HG03432 (cell line): ENCODE data around the gene PMP22.

ENCODE experiments used
- ATAC-seq: cut with Tn5 transposase; IDR thresholded peaks from one replicate; pipeline ENCODE4 v1.9.1; 2021; ENCODE audit warnings: mild to moderate bottlenecking, moderate library complexity; ENCODE audit not compliant: unreplicated experiment

Gene PMP22

GRCh38 chr17:15278380-15278779, 13.3 kb upstream of the PMP22 start:
- ATAC-seq = no peak

DNA sequence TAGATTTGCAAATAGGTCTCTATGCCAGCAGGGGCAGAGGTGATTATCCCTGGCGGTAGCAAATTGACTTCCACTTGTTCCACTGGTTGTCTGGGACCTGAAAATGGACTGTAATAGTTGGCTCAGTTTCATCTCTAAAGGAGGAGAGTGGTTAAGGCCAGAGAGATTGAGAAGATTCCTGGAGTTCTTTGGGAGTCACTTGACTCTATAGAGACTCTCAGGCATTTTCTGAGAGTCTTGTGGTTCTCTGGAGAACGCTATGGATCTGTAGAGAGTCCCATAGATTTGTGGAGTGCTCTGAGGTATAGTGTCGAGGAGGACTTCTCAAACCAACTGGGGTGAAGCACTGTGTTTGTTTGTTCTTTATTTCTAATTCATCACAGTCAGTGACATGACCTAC, 8.9 kb upstream of the PMP22 start:
- no peak for ATAC-seq

DNA sequence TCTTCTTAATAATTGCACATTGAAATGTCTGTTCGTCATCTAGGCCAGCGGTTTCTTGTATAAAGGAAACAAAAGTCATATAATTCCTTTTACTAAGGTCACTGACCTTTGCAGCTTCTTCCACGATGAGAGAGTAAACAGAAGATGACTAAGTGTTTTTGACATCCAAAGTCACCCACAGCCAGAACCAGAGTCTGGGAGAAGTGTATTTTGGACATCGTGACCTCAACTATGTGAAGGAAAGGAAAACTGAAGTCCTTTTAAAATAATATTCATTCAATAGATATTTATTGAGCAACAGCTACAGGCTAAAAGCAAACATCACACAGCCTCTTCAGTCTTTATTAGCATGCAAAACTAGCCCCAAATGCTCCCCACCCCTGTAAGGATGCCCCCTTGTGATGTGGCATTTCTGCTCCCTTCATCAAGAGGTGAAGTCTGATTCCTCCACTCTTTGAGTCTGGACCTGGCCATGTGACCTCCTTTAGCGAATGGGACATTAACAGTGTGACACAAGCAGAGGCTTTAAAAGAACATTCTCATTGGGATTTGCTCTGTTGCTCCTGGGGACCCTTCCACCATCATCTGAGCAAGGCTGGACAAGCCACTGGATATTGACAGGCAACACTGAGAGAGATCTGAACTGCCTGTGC, 8.1 kb upstream of the PMP22 start:
- no peak for ATAC-seq

GRCh38 chr17:15271741-15272140, 6.6 kb upstream of the PMP22 start:
- no peak for ATAC-seq

GRCh38 chr17:15270628-15271381, 5.7 kb upstream of the PMP22 start:
- no peak for ATAC-seq

GRCh38 chr17:15269780-15270089, 4.6 kb upstream of the PMP22 start:
- ATAC-seq = no peak

- ATAC-seq = no peak
Observed at GRCh38 chr17:15269087-15269779, 4.1 kb upstream of the PMP22 start.

GRCh38 chr17:15268461-15268860, 3.3 kb upstream of the PMP22 start:
- ATAC-seq = no peak

GRCh38 chr17:15267996-15268395, 2.9 kb upstream of the PMP22 start:
- ATAC-seq = no peak

DNA sequence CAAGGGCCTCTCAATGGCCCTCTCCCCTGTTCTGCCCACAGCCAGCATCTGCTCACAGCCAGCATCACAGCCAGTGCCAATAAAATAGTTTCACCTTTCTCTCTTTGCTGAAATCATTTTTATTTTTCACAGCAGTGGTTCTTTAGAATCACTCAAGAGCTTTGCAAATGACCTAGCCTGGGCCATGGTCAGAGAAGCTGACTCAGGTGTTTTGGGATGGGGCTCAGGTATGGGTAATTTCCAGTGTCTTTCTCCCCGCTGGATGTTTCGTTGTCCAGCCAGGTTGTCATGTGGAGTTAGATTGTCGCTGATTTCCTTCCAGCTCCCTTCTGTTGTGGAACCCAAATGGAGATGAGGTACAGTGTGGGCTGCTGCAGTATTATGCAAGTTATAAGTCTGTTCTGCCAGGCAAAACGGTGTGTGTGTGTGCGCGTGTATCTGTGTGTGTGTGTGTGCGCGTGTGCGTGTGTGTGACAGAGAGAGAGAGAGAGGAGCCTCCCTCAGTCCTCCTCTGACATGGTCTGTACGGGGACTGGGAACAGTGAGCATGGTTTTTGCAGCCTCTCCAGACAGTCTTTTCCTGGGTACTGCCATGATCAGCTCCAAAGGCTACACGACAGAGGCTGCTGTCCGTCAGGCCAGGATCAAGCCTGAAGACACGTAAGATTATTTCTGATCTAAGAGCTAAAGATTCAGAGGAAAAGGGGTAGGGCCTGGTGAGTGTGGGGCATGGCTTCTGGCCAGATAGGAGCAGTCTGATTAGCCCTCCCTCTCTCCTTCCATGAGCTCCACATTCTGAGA, 1.4 kb upstream of the PMP22 start:
- no peak for ATAC-seq

- ATAC-seq = no peak
Observed at GRCh38 chr17:15264542-15264941, 584 bp downstream of the PMP22 start.

GRCh38 chr17:15263680-15264079, 1.4 kb downstream of the PMP22 start:
- ATAC-seq = no peak

DNA sequence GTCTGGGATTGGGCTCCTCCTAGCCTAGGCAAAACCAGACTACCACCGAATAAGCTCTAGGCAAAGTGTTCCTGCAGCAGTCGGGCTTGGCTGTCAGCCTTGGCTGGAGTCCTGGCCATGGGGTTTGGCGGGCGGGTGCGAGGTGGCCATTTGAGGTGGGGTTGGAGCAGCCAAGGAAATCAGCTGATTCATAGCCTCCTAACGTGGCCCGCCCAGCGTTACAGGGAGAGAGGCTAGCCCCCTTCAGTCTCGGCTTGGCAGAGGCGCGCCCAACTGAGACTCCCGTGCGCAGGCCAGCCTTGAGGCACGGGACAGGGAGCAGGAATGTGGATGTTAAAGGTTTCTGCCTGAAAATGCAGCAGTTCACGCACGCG, 1.9 kb downstream of the PMP22 start:
- no peak for ATAC-seq

DNA sequence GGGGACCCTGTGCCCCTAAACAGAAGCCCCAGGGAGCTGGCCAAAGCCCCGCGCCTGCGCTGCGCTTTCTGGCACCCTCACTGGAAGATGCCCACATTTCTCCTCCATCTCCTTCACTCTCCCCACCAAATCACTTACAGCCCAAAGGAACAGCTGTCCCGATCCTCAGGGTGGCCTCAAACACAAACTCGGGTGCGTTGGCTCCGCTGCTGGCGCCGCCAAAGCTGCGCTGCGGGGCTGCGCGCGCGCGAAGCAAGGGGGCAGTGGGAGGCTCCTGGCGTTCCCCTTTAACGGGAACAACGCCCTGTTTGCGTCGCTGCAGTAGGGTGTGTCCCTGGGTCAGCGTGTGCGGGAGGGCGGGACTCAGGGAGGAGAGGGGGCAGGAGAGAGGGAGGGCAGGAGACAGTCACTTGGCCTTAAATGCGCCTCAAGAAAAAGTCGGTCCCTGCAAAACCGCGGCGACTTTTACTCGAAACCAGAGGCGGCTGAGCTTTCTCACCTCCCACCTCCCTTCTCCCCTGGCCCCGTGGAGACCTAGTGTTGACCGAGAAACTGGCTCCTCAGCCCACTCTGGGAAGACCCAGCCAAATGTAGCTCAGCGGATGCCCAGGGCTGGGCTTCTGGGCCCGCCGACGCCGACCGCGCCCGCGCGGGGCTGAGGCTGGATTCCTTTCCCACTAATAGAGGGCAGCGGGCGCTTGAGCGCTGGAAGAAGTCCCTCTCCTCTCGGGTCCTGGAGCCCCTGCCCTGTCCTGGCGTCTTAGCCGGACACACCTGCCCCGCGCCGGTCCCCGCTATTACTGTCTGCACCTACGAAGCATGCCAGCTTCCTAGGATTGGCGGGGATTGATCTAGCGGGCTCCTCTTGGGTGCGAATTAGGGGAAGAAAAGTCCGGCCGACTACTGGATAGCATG, 2.6 kb downstream of the PMP22 start:
- ATAC-seq = no peak

- ATAC-seq = no peak
Observed at GRCh38 chr17:15261802-15262290, 3.3 kb downstream of the PMP22 start.

DNA sequence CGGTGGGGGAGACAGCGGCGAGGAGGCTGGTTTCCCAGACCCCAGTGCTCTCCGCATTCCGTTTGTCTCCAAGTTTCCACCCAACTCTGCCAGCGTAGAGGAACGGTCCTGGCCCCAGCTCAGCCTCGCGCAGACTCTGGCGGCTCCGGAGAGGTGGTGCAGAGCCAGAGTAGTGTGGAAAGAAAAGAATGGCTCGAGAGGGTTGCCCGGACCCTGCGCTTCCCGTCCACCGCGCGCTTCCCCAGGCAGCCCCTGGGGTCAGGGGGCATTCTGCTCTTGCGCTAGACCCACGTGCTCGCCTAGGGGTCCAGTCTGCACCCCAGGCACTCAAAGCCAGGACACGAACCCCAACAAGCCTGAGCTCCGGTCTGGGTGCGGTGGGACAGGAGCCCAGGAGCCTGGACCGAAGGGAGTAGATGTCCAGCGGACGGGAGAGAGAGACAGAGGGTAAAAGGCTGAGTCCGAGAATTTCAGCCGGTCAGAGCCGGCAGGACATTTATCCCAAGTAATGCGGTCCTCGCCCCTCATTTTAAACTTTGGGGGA, 3.8 kb downstream of the PMP22 start:
- ATAC-seq = no peak

DNA sequence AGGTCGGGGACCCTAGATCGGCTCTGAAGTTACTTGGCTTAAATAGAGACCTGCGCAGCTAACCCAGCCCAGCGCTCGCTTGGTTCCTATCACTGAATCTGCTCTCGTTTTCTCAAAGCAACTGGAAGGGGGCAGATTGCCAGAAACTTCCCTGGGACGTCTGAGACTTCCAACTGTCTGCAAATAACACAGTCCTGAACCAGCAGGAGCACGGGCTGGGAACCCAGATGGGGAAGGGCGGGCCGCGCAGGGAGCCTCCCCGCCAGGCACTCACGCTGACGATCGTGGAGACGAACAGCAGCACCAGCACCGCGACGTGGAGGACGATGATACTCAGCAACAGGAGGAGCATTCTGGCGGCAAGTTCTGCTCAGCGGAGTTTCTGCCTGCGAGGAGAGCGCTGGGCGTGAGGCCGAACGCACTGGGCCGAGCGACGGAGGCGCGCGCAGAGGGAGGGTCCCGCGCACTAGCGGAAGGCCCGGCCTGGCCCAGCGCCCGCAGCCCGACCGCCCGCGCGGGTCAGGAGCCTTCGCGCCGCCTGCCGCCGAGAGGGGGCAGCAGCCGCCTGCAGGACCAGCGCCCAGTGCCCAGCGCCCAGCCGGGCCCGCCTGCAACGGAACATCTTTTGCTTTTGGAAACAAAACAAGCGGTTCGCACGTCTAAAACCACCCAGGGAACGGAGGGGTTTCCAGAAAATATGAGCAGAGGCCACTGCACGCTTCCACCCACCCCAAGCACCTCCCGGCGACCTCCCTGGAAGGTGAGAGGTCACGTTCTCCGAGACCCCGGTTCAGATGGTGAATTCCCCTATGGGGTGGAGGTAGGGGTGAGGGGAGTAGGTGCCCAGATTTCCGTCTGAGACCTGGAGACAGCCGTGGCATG, 4.5 kb downstream of the PMP22 start:
- peak; percentile 43 for ATAC-seq

GRCh38 chr17:15257796-15258512, 7.2 kb downstream of the PMP22 start:
- ATAC-seq = no peak
